ENCODE measurements around the gene SFMBT2. TPM values are rescaled to one million over a fixed set of nuclear protein-coding genes. Genes with fewer than 3 reads are reported as not detected.
"Not testable (repeated sequence)": the region's sequence is repeated elsewhere in the genome, so short reads cannot be mapped to it uniquely, and the experiment has no call there.

SFMBT2 gene
- total RNA-seq, 1 experiment from 2014 or later, result not detected

GRCh38 chr10:7231509-7232414, 179.1 kb downstream of the SFMBT2 start:
- DNase-seq (ENCODE audit: low read depth), result no peak

- DNase-seq (ENCODE audit: low read depth), result no peak
These were observed 179.9 kb downstream of the SFMBT2 start for GRCh38 chr10:7230951-7231350.

- DNase-seq (ENCODE audit: low read depth), result no peak
These were observed 180.8 kb downstream of the SFMBT2 start for GRCh38 chr10:7230036-7230435.

- no peak for DNase-seq (ENCODE audit: low read depth)
These were observed 185.7 kb downstream of the SFMBT2 start for GRCh38 chr10:7225133-7225532.

GRCh38 chr10:7218968-7219367, 191.9 kb downstream of the SFMBT2 start:
- DNase-seq (ENCODE audit: low read depth), result no peak

- DNase-seq (ENCODE audit: low read depth), result not testable (repeated sequence)
These were observed 198.1 kb downstream of the SFMBT2 start for GRCh38 chr10:7212696-7213095.

- DNase-seq (ENCODE audit: low read depth), result no peak
These were observed 198.8 kb downstream of the SFMBT2 start for GRCh38 chr10:7211857-7212577.

GRCh38 chr10:7210516-7210915, 200.3 kb downstream of the SFMBT2 start:
- DNase-seq (ENCODE audit: low read depth), result no peak

- no peak for DNase-seq (ENCODE audit: low read depth)
These were observed 201.4 kb downstream of the SFMBT2 start for GRCh38 chr10:7209458-7209857.

GRCh38 chr10:7206412-7207100, 204.3 kb downstream of the SFMBT2 start:
- no peak for DNase-seq (ENCODE audit: low read depth)

GRCh38 chr10:7205656-7206055, 205.2 kb downstream of the SFMBT2 start:
- no peak for DNase-seq (ENCODE audit: low read depth)

- no peak for DNase-seq (ENCODE audit: low read depth)
These were observed 208.0 kb downstream of the SFMBT2 start for GRCh38 chr10:7202793-7203355.

GRCh38 chr10:7199152-7199760, 211.6 kb downstream of the SFMBT2 start:
- DNase-seq (ENCODE audit: low read depth), result no peak

GRCh38 chr10:7196284-7196683, 214.6 kb downstream of the SFMBT2 start:
- no peak for DNase-seq (ENCODE audit: low read depth)

GRCh38 chr10:7195118-7195517, 215.7 kb downstream of the SFMBT2 start:
- no peak for DNase-seq (ENCODE audit: low read depth)

GRCh38 chr10:7194571-7194970, 216.3 kb downstream of the SFMBT2 start:
- no peak for DNase-seq (ENCODE audit: low read depth)

GRCh38 chr10:7193369-7193768, 217.5 kb downstream of the SFMBT2 start:
- no peak for DNase-seq (ENCODE audit: low read depth)

GRCh38 chr10:7192831-7193361, 217.9 kb downstream of the SFMBT2 start:
- no peak for DNase-seq (ENCODE audit: low read depth)

GRCh38 chr10:7192061-7192460, 218.8 kb downstream of the SFMBT2 start:
- DNase-seq (ENCODE audit: low read depth), result no peak

GRCh38 chr10:7190772-7191171, 220.1 kb downstream of the SFMBT2 start:
- not testable (repeated sequence) for DNase-seq (ENCODE audit: low read depth)

GRCh38 chr10:7189909-7190308, 220.9 kb downstream of the SFMBT2 start:
- DNase-seq (ENCODE audit: low read depth), result no peak
